ENCODE data around the gene CCDC200. TPM values are rescaled to one million over a fixed set of nuclear protein-coding genes. Genes with fewer than 3 reads are reported as not detected.

Gene CCDC200
- total and polyA plus RNA-seq, 2 of the 13 experiments (the other 11 are each of a cell fraction or from before 2014, with no cell fraction given): not detected

- TF ChIP-seq NR2F6 (IDR thresholded peaks at IDR 0.05) (no peak; the same call in 1 of the 2 replicates), NR2F6 (CRISPR knock-in tag; IDR thresholded peaks at IDR 0.05) (peak; percentile 56), ZFX (CRISPR knock-in tag; IDR thresholded peaks at IDR 0.05; ENCODE audit: low read depth) (peak; percentile 86), TOPORS (CRISPR knock-in tag; IDR thresholded peaks at IDR 0.05) (peak; percentile 56; the same call in 1 of the 2 replicates), ZSCAN30 (CRISPR knock-in tag; IDR thresholded peaks at IDR 0.05) (peak; percentile 46; the same call in 1 of the 2 replicates), THAP11 (CRISPR knock-in tag; IDR thresholded peaks at IDR 0.05) (no peak; the same call in none of the 2 replicates), SOX6 (IDR thresholded peaks at IDR 0.05) (no peak), SOX6 (CRISPR knock-in tag; IDR thresholded peaks at IDR 0.05) (0 out of 2 replicates have a peak, but pooled peaks have one; percentile 34), CREB1 (IDR thresholded peaks at IDR 0.05) (no peak), CREB1 (CRISPR knock-in tag; IDR thresholded peaks at IDR 0.05) (no peak), HES4 (CRISPR knock-in tag; IDR thresholded peaks at IDR 0.05; ENCODE audit: borderline replicate concordance) (peak; percentile 46; the same call in 1 of the 2 replicates), ZBTB40 (IDR thresholded peaks at IDR 0.05) (no peak), ZBTB40 (CRISPR knock-in tag; IDR thresholded peaks at IDR 0.05) (peak; percentile 70), RFX3 (CRISPR knock-in tag; IDR thresholded peaks at IDR 0.05) (no peak), ZMAT3 (CRISPR knock-in tag; conservative IDR thresholded peaks at IDR 0.05) (peak; percentile 43; the same call in 1 of the 2 replicates), RELA (CRISPR knock-in tag; IDR thresholded peaks at IDR 0.05) (no peak), CBX1 (IDR thresholded peaks at IDR 0.05; ENCODE audit: low read depth) (no peak)
- TF ChIP-seq, protein P1, sequence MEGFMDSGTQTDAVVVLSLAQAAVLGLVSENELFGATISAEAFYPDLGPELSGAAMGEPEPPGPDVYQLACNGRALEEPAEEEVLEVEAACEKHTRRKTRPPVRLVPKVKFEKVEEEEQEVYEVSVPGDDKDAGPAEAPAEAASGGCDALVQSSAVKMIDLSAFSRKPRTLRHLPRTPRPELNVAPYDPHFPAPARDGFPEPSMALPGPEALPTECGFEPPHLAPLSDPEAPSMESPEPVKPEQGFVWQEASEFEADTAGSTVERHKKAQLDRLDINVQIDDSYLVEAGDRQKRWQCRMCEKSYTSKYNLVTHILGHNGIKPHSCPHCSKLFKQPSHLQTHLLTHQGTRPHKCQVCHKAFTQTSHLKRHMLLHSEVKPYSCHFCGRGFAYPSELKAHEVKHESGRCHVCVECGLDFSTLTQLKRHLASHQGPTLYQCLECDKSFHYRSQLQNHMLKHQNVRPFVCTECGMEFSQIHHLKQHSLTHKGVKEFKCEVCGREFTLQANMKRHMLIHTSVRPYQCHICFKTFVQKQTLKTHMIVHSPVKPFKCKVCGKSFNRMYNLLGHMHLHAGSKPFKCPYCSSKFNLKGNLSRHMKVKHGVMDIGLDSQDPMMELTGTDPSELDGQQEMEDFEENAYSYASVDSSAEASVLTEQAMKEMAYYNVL (CRISPR knock-in tag; IDR thresholded peaks at IDR 0.05; ENCODE audit: borderline replicate concordance): peak; percentile 84; the same call in 1 of the 2 replicates
Measured at GRCh38 chr17:43211480-43212402, 16.7 kb downstream of the CCDC200 start, which contains the start of gene TMEM106A (continued).

Measured in HepG2 (cell line).